ENCODE measurements around the gene USF2.
A peak's percentile ranks its signal among the peaks of the same experiment; 100 is the strongest.

Gene USF2

DNA sequence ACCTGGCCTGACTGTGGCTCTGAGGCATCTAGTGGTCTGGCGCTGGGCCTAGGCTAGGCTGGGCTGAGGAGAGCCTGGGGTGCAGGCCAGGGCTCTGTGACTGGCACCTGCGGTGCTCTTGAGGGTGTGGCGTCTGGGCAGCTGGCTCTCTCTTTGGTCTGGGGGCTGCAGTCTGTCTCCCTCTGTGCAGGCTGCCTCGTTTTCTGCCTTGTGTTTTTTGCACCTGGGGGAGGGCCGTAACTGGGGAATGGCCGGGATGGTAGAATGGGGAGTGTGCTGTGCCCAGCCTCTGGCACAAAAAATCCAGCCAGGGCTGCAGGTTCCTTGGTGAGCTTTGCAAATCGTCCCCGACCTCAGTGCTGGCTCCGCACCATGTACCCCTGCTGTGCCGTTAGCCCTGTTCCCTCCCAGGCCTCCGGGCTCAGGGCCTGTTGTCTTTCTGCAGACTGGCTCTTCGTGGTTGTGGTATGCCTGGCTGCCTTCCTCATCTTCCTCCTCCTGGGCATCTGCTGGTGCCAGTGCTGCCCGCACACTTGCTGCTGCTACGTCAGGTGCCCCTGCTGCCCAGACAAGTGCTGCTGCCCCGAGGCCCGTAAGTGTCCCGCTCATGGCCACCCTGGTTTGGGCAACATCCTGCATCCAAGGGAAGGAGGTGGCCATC is 6.5 kb upstream of the USF2 start:
- Histone ChIP-seq H3K4me3 (ENCODE audit: low read depth, low read length) (no peak overlapping the region), H3K36me3 (peaks cover 84% of the 10 kb centered on the region), H3K27me3 (ENCODE audit: insufficient read depth, low read depth, severe bottlenecking) (no peaks in the 10 kb centered on the region), H3K9me3 (ENCODE audit: severe bottlenecking) (no peaks in the 10 kb centered on the region), H3K27ac (peak overlapping the region; percentile 29; the same call in 1 of the 2 replicates)
- TF ChIP-seq, protein P1, sequence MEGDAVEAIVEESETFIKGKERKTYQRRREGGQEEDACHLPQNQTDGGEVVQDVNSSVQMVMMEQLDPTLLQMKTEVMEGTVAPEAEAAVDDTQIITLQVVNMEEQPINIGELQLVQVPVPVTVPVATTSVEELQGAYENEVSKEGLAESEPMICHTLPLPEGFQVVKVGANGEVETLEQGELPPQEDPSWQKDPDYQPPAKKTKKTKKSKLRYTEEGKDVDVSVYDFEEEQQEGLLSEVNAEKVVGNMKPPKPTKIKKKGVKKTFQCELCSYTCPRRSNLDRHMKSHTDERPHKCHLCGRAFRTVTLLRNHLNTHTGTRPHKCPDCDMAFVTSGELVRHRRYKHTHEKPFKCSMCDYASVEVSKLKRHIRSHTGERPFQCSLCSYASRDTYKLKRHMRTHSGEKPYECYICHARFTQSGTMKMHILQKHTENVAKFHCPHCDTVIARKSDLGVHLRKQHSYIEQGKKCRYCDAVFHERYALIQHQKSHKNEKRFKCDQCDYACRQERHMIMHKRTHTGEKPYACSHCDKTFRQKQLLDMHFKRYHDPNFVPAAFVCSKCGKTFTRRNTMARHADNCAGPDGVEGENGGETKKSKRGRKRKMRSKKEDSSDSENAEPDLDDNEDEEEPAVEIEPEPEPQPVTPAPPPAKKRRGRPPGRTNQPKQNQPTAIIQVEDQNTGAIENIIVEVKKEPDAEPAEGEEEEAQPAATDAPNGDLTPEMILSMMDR (IDR thresholded peaks at IDR 0.05; ENCODE audit: low read depth, low read length): no peak
- peak; percentile 5 for DNase-seq

DNA sequence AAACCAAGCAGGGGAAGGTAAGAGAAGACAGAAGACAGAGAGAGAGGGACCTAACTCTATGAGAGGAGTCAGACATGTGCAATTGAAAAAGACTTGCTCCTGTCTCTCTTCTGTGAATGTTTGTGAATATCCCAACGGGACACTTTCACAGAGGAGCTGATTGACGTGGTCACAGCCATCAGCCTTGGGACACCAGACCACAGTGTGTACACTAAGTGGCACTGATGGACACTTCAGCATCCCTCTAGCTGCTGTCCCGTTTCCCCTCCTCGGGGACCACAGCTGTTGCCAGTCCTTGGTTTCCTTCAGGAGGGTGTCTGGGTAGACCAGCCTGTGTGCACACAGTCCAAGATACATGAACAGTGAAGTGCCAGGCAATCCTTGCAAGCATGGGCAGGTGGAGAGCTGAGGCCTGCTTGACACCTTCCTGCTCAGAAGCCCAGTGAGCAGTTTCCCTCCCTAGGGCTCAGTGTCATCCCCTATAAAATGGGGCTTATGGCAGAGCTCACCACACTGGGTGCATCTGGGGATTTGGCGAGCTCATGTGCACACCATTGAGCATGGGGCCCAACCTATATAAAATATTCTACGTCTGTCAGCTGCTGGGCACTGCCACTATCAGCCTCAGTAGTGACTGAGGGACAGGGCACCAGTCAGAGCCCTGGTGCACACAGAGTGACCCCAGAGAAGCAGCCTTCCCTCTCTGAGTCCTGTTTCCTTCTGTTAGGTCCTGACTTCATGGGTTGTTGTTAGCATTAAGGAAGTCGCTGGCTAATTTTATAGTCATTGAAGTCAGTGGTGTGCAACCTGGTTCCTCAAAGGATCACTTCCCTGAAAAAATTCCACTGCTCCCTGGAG is 4.3 kb upstream of the USF2 start:
- peaks cover 75% of the 10 kb centered on the region for H3K36me3 ChIP-seq
- H3K4me3 ChIP-seq (ENCODE audit: low read depth, low read length): no peak overlapping the region
- DNase-seq: peak; percentile 11
- H3K27ac ChIP-seq: no peak overlapping the region
- H3K27me3 ChIP-seq (ENCODE audit: insufficient read depth, low read depth, severe bottlenecking): no peaks in the 10 kb centered on the region
- TF ChIP-seq, protein P1 (IDR thresholded peaks at IDR 0.05; ENCODE audit: low read depth, low read length): no peak
- no peaks in the 10 kb centered on the region for H3K9me3 ChIP-seq (ENCODE audit: severe bottlenecking)

DNA sequence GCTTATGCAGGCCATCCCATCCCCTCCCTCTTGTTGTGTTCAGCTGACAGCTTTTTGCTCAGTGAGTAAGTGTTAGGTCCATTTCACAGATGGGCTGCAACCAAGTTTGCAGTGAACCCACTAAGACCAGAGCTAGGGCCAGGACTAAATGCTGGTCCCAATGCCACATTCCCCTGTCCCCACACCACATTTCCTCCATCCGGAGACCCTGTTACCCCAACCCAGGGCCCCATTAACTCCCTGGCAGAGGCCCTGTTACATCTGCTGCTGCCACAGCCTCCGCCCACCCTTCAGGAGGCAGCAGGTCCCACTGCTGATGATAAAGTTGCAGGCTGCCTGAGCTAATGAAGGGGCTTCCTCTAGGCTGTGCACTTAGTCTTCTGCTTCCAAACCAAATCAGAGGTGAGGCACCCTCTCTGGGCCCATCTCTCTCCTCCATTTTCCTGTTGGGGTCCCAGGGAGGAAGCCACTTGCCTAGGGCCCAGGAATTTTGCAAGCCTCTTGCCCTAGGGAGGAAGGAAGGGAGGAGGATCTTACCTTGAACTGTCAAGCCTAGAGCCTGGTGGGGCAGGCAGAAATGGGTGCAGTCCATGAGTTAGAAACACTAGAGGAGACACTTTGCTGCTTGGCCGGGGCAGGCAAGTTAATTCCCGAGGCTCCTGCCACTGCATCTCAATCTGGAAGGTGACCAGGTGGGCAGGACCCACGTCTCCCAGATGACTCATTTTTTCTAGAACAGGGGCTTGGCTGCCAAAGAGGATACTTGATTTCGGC is 3.4 kb upstream of the USF2 start:
- no peak overlapping the region; the same call in 1 of the 2 replicates for H3K27ac ChIP-seq
- peak; percentile 8 for DNase-seq

DNA sequence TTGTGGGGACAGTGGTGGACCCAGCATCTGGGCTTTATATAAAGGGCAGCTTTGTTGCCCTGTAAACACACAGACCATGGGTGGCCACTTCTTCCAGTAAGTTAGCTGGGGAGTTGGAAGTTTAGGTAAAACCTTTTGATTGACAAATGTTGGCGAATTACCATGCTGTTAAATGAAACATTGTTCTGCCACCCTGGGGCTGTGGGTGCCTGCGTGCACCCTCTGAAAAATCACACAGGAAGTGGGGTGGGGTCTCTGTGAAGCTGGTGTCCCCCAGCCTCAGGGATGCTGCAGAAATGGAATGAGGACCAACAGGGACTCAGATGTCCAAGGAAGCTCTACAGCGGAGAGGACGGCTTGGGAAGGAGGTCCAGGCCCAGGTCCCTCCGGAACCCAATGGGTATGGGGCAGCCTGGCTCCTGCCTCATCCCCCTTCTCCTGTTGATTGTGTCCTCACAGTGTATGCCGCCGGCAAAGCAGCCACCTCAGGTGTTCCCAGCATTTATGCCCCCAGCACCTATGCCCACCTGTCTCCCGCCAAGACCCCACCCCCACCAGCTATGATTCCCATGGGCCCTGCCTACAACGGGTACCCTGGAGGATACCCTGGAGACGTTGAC is 2.8 kb upstream of the USF2 start:
- TF ChIP-seq, protein P1 (IDR thresholded peaks at IDR 0.05; ENCODE audit: low read depth, low read length): no peak
- no peak overlapping the region; the same call in 1 of the 2 replicates for H3K27ac ChIP-seq
- peaks cover 75% of the 10 kb centered on the region for H3K36me3 ChIP-seq
- H3K4me3 ChIP-seq (ENCODE audit: low read depth, low read length): no peak overlapping the region
- H3K9me3 ChIP-seq (ENCODE audit: severe bottlenecking): no peaks in the 10 kb centered on the region
- DNase-seq: peak; percentile 10
- no peaks in the 10 kb centered on the region for H3K27me3 ChIP-seq (ENCODE audit: insufficient read depth, low read depth, severe bottlenecking)

More for the DNA sequence above, 3.4 kb upstream of the USF2 start:
- no peaks in the 10 kb centered on the region for H3K27me3 ChIP-seq (ENCODE audit: insufficient read depth, low read depth, severe bottlenecking)
- H3K9me3 ChIP-seq (ENCODE audit: severe bottlenecking): no peaks in the 10 kb centered on the region
- H3K36me3 ChIP-seq: peaks cover 73% of the 10 kb centered on the region
- H3K4me3 ChIP-seq (ENCODE audit: low read depth, low read length): no peak overlapping the region
- TF ChIP-seq, protein P1 (IDR thresholded peaks at IDR 0.05; ENCODE audit: low read depth, low read length): no peak

DNA sequence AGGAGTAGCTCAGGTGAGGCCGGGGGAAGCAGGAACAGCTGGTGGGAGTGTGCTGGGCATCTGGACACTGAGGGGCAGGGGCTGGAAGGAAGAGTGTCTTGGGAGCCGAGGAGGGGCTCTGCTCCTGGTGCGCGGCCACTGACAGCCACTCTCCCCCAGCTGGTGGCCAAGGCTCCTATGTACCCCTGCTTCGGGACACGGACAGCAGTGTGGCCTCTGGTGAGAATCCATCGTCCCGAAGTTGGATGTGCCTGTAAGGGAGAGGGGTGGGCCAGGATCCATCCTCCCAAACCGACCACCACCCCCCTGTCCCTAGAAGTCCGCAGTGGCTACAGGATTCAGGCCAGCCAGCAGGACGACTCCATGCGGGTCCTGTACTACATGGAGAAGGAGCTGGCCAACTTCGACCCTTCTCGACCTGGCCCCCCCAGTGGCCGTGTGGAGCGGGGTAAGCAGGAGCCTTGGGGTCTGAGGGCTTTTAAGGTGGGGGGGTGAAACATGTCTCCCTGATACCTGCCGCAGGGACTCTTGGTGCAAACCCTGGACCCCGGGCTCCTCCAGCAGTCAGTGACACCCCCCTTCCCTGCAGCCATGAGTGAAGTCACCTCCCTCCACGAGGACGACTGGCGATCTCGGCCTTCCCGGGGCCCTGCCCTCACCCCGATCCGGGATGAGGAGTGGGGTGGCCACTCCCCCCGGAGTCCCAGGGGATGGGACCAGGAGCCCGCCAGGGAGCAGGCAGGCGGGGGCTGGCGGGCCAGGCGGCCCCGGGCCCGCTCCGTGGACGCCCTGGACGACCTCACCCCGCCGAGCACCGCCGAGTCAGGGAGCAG is 2.0 kb upstream of the USF2 start:
- Histone ChIP-seq H3K9me3 (ENCODE audit: severe bottlenecking) (no peaks in the 10 kb centered on the region), H3K36me3 (peaks cover 76% of the 10 kb centered on the region), H3K4me3 (ENCODE audit: low read depth, low read length) (peak overlapping the region; percentile 69), H3K27ac (peak overlapping the region; percentile 89), H3K27me3 (ENCODE audit: insufficient read depth, low read depth, severe bottlenecking) (no peaks in the 10 kb centered on the region)
- TF ChIP-seq, protein P1 (IDR thresholded peaks at IDR 0.05; ENCODE audit: low read depth, low read length): no peak
- no peak for DNase-seq
